ENCODE results near the gene SGCD.

GRCh38 chr5:156395306-156395675, 68.3 kb downstream of the SGCD start:
- TF ChIP-seq POLR2A (IDR thresholded peaks at IDR 0.05) (no peak), CTCF (IDR thresholded peaks at IDR 0.05) (no peak), EP300 (IDR thresholded peaks at IDR 0.05) (no peak)
